GM10266 (cell line): ENCODE measurements around the gene KCNH1.

ENCODE experiments used
- DNase-seq: peaks from one replicate; pipeline ENCODE4 v3.0.0; 2012; ENCODE audit errors: extremely low spot score
- CTCF ChIP-seq: IDR thresholded peaks from 2 replicates; pipeline ENCODE4 v1.5.1; 2012; ENCODE audit warnings: mild to moderate bottlenecking, low read depth; ENCODE audit not compliant: control insufficient read depth, insufficient read depth; ENCODE audit errors: missing control alignments

Gene KCNH1

DNA sequence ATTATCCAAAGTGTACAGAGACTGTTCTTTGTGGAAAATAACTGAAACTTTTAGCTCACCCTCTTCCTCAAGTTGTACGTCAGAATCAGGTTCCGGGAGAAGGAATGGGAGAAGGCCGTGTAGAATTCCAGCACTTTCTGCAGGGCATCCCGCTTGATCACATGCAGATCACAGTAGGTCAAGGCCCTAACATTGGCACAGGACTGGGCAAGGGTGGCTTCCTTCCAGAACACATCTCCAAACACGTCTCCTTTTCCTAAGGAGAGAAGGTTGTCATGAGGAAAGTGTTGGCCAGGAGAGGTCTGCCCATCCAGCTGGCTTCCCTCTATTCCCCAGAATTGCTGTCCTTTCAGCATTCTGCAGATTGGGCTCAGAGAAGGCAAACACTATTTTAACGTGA, 358.7 kb downstream of the KCNH1 start:
- DNase-seq, result no peak

GRCh38 chr1:210773450-210773849, 360.5 kb downstream of the KCNH1 start:
- no peak for TF ChIP-seq CTCF
- DNase-seq, result no peak

More for the DNA sequence above, 358.7 kb downstream of the KCNH1 start:
- TF ChIP-seq CTCF, result no peak

- TF ChIP-seq CTCF, result no peak
- no peak for DNase-seq
Observed at GRCh38 chr1:210771131-210771530, 362.8 kb downstream of the KCNH1 start.

GRCh38 chr1:210770396-210770984, 363.5 kb downstream of the KCNH1 start:
- TF ChIP-seq CTCF, result no peak
- DNase-seq, result no peak

DNA sequence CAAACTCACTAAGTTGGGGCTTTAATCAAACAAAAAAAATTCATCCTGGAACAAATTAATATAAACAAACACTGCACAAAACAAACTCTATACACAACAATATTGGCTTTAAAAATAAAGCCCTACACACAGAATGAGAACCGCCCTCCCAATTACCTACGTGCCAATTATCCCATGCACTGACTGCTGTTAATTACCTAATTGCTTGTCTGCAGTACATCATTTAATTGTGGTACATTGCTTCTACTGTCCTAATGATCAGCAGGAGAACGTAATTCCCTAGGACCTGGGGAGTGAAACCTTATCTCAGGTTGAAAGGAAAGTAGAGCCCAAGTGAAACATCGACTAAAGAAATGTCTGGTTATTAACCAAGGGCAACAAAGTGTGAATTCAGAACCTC, 364.5 kb downstream of the KCNH1 start:
- TF ChIP-seq CTCF, result no peak
- no peak for DNase-seq

DNA sequence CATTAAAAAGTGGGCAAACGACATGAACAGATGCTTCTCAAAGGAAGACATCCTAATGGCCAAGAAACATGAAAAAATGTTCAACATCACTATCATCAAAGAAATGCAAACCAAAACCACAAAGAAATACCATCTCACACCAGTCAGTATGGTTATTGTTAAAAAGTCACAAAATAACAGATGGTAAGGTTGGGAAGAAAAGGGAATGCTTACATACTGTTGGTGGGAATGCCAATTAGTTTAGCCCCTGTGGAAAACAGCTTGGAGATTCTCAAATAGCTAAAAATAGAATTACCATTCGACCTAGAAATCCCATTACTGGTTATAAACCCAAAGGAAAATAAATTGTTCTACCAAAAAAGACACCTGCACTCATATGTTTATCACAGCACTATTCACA, 369.4 kb downstream of the KCNH1 start:
- no peak for DNase-seq

More for the DNA sequence above, 369.4 kb downstream of the KCNH1 start:
- TF ChIP-seq CTCF, result no peak
